GM18858 (cell line): ENCODE data around the gene MT1HL1.
"Not testable (repeated sequence)": the region's sequence is repeated elsewhere in the genome, so short reads cannot be mapped to it uniquely, and the experiment has no call there.

ENCODE experiments used
- ATAC-seq: cut with Tn5 transposase; IDR thresholded peaks from one replicate; pipeline ENCODE4 v1.9.1; 2021; ENCODE audit not compliant: unreplicated experiment

MT1HL1 gene

GRCh38 chr1:237018896-237019295 lies 14.7 kb upstream of the MT1HL1 start:
- ATAC-seq: no peak

GRCh38 chr1:237016626-237017025 lies 12.4 kb upstream of the MT1HL1 start:
- no peak for ATAC-seq

- no peak for ATAC-seq
These were observed 9.4 kb upstream of the MT1HL1 start for GRCh38 chr1:237013608-237014007.

GRCh38 chr1:237012788-237013383 lies 8.6 kb upstream of the MT1HL1 start:
- no peak for ATAC-seq

GRCh38 chr1:237012361-237012760 lies 8.1 kb upstream of the MT1HL1 start:
- ATAC-seq: no peak

- ATAC-seq: no peak
These were observed 7.2 kb upstream of the MT1HL1 start for GRCh38 chr1:237011432-237011831.

GRCh38 chr1:237009611-237010010 lies 5.4 kb upstream of the MT1HL1 start:
- ATAC-seq: no peak

GRCh38 chr1:237007147-237007881 lies 3.1 kb upstream of the MT1HL1 start:
- ATAC-seq: no peak

- no peak for ATAC-seq
These were observed 1.4 kb upstream of the MT1HL1 start for GRCh38 chr1:237005674-237006073.

- ATAC-seq: no peak
These were observed 725 bp downstream of the MT1HL1 start for GRCh38 chr1:237003516-237003915.

GRCh38 chr1:237000191-237000590 lies 4.0 kb downstream of the MT1HL1 start:
- no peak for ATAC-seq

GRCh38 chr1:236998546-236998945 lies 5.7 kb downstream of the MT1HL1 start:
- ATAC-seq: no peak

- ATAC-seq: no peak
These were observed 6.4 kb downstream of the MT1HL1 start for GRCh38 chr1:236997882-236998281.

- no peak for ATAC-seq
These were observed 6.9 kb downstream of the MT1HL1 start for GRCh38 chr1:236997361-236997760.

- ATAC-seq: no peak
These were observed 9.8 kb downstream of the MT1HL1 start for GRCh38 chr1:236994450-236994849.

- ATAC-seq: no peak
These were observed 11.8 kb downstream of the MT1HL1 start for GRCh38 chr1:236992449-236992848.

GRCh38 chr1:236990052-236990445 lies 14.2 kb downstream of the MT1HL1 start:
- ATAC-seq: no peak

- no peak for ATAC-seq
These were observed 14.8 kb downstream of the MT1HL1 start for GRCh38 chr1:236989290-236990051.

GRCh38 chr1:236983818-236984217 lies 20.4 kb downstream of the MT1HL1 start:
- no peak for ATAC-seq

- ATAC-seq: no peak
These were observed 21.9 kb downstream of the MT1HL1 start for GRCh38 chr1:236982380-236982779.

- not testable (repeated sequence) for ATAC-seq
These were observed 22.8 kb downstream of the MT1HL1 start for GRCh38 chr1:236981431-236981830.

- ATAC-seq: no peak
These were observed 23.6 kb downstream of the MT1HL1 start for GRCh38 chr1:236980673-236981072.
